ENCODE measurements around the gene GDF2.

The GDF2 gene

DNA sequence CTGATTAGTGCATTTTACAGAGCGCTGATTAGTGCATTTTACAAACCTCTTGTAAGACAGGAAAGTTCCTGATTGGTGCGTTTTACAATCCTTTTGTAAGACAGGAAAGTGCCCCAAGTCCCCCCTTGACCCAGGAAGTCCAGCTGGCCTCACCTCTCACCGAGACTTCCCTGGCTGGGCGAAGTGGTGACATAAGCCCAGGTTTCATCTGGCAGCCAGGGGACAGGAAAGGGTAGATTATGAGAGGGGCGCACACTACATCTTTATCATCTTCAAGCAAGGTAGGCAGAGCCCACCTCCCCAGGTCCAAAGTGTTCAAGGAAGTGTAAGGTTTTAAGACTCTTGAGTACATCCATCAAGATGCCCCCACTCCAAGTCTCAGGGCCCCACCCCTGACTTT is 27.8 kb upstream of the GDF2 start:
- no peaks in the 10 kb centered on the region; the same call in 1 of the 2 replicates for H3K27me3 ChIP-seq (replicated peaks; ENCODE audit: control insufficient read depth, insufficient read depth, low read length)
- H3K4me3 ChIP-seq (replicated peaks; ENCODE audit: low read depth, low read length), result no peak overlapping the region
- TF ChIP-seq, protein P1, sequence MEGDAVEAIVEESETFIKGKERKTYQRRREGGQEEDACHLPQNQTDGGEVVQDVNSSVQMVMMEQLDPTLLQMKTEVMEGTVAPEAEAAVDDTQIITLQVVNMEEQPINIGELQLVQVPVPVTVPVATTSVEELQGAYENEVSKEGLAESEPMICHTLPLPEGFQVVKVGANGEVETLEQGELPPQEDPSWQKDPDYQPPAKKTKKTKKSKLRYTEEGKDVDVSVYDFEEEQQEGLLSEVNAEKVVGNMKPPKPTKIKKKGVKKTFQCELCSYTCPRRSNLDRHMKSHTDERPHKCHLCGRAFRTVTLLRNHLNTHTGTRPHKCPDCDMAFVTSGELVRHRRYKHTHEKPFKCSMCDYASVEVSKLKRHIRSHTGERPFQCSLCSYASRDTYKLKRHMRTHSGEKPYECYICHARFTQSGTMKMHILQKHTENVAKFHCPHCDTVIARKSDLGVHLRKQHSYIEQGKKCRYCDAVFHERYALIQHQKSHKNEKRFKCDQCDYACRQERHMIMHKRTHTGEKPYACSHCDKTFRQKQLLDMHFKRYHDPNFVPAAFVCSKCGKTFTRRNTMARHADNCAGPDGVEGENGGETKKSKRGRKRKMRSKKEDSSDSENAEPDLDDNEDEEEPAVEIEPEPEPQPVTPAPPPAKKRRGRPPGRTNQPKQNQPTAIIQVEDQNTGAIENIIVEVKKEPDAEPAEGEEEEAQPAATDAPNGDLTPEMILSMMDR (IDR thresholded peaks at IDR 0.05; ENCODE audit: insufficient read depth, low read length, poor library complexity, severe bottlenecking), result no peak

DNA sequence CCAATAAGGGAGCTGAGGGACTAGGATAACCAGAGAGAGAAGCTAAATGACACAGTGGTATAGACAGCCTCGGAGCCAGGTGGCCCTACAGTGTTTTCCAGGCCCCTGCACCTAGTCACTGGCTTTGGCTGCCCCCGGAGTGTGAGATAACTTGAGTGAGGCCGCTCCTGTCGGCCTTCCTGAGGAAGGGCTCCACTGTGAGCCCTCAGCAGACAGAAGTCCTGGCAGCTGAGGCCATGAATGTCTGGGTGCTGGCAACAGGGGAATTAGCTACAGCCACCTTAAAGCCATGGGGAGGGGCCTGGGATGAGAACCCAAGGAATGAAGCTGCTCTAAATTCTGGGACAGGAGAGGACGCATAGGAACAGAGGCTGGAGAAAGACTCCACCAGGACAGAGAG is 26.8 kb upstream of the GDF2 start:
- TF ChIP-seq, protein P1 (IDR thresholded peaks at IDR 0.05; ENCODE audit: insufficient read depth, low read length, poor library complexity, severe bottlenecking), result no peak
- DNase-seq (ENCODE audit: extremely low read depth, insufficient read length), result no peak
- Histone ChIP-seq H3K4me3 (replicated peaks; ENCODE audit: low read depth, low read length) (no peak overlapping the region), H3K27me3 (replicated peaks; ENCODE audit: control insufficient read depth, insufficient read depth, low read length) (no peaks in the 10 kb centered on the region; the same call in 1 of the 2 replicates), H3K36me3 (ENCODE audit: control insufficient read depth, insufficient read depth, low read length) (no peaks in the 10 kb centered on the region)

More for the DNA sequence above, 27.8 kb upstream of the GDF2 start:
- no peak for DNase-seq (ENCODE audit: extremely low read depth, insufficient read length)
- H3K36me3 ChIP-seq (ENCODE audit: control insufficient read depth, insufficient read depth, low read length), result no peaks in the 10 kb centered on the region

DNA sequence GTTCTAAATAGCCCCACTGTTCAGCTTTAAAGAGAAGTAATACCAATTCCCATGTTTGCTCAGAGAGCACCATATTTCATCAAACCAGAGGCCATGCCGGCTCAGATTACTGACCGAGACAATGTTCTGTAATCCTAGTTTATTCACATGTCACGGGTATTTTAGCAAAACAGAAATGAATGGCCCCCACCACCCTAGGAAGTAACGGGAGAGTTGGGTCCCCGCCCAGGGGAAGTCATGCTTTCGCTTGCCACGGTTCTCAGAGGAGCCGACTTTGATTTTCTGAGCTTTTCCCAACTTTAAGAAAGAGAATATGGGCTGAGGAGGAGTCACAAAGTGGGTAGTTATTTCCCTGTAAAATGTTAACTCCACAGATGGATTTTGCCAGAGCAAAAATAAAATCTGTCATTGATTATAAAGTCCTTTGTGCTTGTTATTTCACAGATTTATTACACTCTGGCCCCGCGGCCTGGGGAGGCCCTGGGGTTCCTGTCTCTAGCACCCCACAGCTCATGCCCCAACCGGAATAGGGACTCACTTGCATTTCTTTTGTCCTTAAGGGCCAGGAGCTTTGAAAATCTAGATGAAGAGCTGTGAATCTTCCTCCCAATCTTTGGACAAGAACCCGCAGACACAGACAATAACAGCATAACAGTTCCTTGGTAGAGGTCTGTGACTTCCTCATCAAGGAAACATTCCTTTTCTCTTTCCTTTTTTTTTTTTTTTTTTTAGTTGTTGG is 25.9 kb upstream of the GDF2 start:
- no peak overlapping the region for H3K4me3 ChIP-seq (replicated peaks; ENCODE audit: low read depth, low read length)
- no peaks in the 10 kb centered on the region; the same call in 1 of the 2 replicates for H3K27me3 ChIP-seq (replicated peaks; ENCODE audit: control insufficient read depth, insufficient read depth, low read length)
- TF ChIP-seq, protein P1 (IDR thresholded peaks at IDR 0.05; ENCODE audit: insufficient read depth, low read length, poor library complexity, severe bottlenecking), result no peak
- no peaks in the 10 kb centered on the region for H3K36me3 ChIP-seq (ENCODE audit: control insufficient read depth, insufficient read depth, low read length)
- no peak for DNase-seq (ENCODE audit: extremely low read depth, insufficient read length)

DNA sequence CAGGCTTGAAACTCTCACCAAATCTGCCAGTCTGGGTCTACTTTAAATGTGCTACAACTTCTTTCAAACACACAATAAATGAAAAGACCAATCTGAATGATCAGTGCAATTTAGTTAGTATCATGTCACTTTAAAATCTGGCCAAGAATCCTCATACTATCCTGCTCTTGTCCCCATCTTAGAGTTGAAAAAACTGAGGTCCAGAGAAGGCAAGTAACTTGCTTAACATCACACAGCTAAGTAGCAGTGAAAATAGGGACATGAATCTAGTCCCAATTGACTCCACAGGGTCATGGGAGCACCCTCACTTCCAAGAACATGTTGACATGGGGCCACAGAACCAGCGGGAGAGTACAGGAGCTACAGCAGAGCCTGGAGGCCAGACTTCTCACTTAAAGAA is 25.3 kb upstream of the GDF2 start:
- TF ChIP-seq, protein P1 (IDR thresholded peaks at IDR 0.05; ENCODE audit: insufficient read depth, low read length, poor library complexity, severe bottlenecking), result no peak
- no peaks in the 10 kb centered on the region for H3K36me3 ChIP-seq (ENCODE audit: control insufficient read depth, insufficient read depth, low read length)

DNA sequence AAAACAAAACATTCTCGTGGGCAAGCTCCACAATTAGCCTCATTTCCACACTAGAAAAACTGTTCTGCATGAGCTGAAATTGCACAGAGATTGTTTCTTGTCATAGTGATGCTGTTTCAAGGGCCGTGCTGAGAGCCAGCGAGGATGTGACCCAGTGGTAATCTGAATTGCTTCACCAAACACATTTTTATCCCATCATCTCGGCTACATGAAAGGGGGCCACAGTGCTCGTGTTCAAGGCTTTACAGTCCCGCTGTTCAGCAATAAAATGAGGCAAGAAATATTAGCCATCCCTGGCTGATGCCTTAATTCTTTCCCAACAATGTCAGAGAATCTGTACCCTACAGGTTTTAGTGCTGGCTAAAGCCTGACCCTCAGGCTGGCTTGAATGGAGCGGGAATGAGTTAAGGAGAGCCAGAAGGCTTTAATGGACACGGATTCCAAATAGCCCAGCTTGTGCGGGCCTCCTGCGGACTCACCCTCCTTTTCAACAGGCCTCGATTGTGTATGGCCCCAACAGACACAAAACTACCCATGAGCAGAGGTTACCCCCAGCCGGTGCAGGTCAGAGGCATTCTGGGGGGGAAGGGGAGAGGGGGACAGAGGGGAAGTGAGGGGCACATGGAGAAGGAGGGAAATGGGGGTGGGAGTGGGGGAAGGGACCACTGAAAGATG is 24.3 kb upstream of the GDF2 start:
- no peaks in the 10 kb centered on the region for H3K36me3 ChIP-seq (ENCODE audit: control insufficient read depth, insufficient read depth, low read length)
- H3K4me3 ChIP-seq (replicated peaks; ENCODE audit: low read depth, low read length), result no peak overlapping the region
- no peaks in the 10 kb centered on the region; the same call in 1 of the 2 replicates for H3K27me3 ChIP-seq (replicated peaks; ENCODE audit: control insufficient read depth, insufficient read depth, low read length)
- DNase-seq (ENCODE audit: extremely low read depth, insufficient read length), result no peak
- TF ChIP-seq, protein P1 (IDR thresholded peaks at IDR 0.05; ENCODE audit: insufficient read depth, low read length, poor library complexity, severe bottlenecking), result no peak

More for the DNA sequence above, 25.3 kb upstream of the GDF2 start:
- Histone ChIP-seq H3K27me3 (replicated peaks; ENCODE audit: control insufficient read depth, insufficient read depth, low read length) (no peaks in the 10 kb centered on the region; the same call in 1 of the 2 replicates), H3K4me3 (replicated peaks; ENCODE audit: low read depth, low read length) (no peak overlapping the region)
- no peak for DNase-seq (ENCODE audit: extremely low read depth, insufficient read length)

Measured in GM06990 (cell line).